IMR-90 (cell line): ENCODE data around the gene SNX30. TPM values are rescaled to one million over a fixed set of nuclear protein-coding genes. Genes with fewer than 3 reads are reported as not detected.
A peak's percentile ranks its signal among the peaks of the same experiment; 100 is the strongest.

Experiments used
- ATAC-seq: fragments of 200-7000 bp; cut with Tn5 transposase; 2 replicates; pipeline ENCODE4 v1.9.1; 2020; ENCODE audit warnings: low read depth, mild to moderate bottlenecking, moderate library complexity
- BruUV-seq: library from RNA; stranded (reverse); fragments of 400-500 nt; replicated peaks from 2 replicates; lab custom pipeline; 2021; lab: Mats Ljungman, UMichigan
- CTCF ChIA-PET: fragments of 300-600 bp; formaldehyde crosslinking; extraction: SDS; loops from one replicate; lab custom pipeline; 2021; ENCODE audit warnings: antibody characterized with exemption; lab: Yijun Ruan, JAX
- POLR2A ChIA-PET: fragments of 300-600 bp; sonication (Branson Sonifier 250); formaldehyde crosslinking; loops from one replicate; lab custom pipeline; 2022; ENCODE audit warnings: antibody characterized with exemption; ENCODE audit not compliant: unreplicated experiment; lab: Charles Lee
- DNase-seq: peaks from one replicate; pipeline ENCODE4 v3.0.0; 2013
- H2AFZ ChIP-seq: replicated peaks from 2 replicates; pipeline ENCODE3; 2013; ENCODE audit warnings: low read length, mild to moderate bottlenecking; ENCODE audit not compliant: poor library complexity
- H2AK5ac ChIP-seq: 2 replicates; pipeline ENCODE4 v1.6.1; 2013; ENCODE audit warnings: low read depth, low read length, inconsistent platforms
- H2AK9ac ChIP-seq: replicated peaks from 2 replicates; pipeline ENCODE3; 2013; ENCODE audit warnings: mild to moderate bottlenecking, low read depth, low read length, moderate library complexity; ENCODE audit not compliant: poor library complexity
- H2BK120ac ChIP-seq: 2 replicates; pipeline ENCODE4 v1.6.1; 2013; ENCODE audit warnings: low read depth, low read length, inconsistent platforms
- H2BK15ac ChIP-seq: 3 replicates; pipeline ENCODE4 v1.6.1; 2013; ENCODE audit warnings: low read depth, low read length, inconsistent platforms
- H2BK20ac ChIP-seq: 2 replicates; pipeline ENCODE4 v1.6.1; 2013; ENCODE audit warnings: low read depth, mild to moderate bottlenecking, inconsistent platforms, low read length, moderate library complexity
- H2BK5ac ChIP-seq: 2 replicates; pipeline ENCODE4 v1.6.1; 2013; ENCODE audit warnings: mild to moderate bottlenecking, low read depth, low read length, inconsistent platforms; ENCODE audit not compliant: poor library complexity, severe bottlenecking
- H3K14ac ChIP-seq: replicated peaks from 2 replicates; pipeline ENCODE4 v1.6.1; 2013; ENCODE audit warnings: low read depth, low read length, inconsistent platforms
- H3K18ac ChIP-seq: 2 replicates; pipeline ENCODE4 v1.6.1; 2013; ENCODE audit warnings: low read depth, low read length, control low read depth
- H3K23ac ChIP-seq: 2 replicates; pipeline ENCODE4 v1.6.1; 2013; ENCODE audit warnings: low read depth, low read length, inconsistent platforms
- H3K27ac ChIP-seq: 2 replicates; pipeline ENCODE4 v1.5.1; 2013; ENCODE audit warnings: mild to moderate bottlenecking, control low read depth, low read length; ENCODE audit not compliant: insufficient read depth
- H3K27me3 ChIP-seq: 2 replicates; pipeline ENCODE4 v1.6.1; 2013; ENCODE audit warnings: low read length; ENCODE audit not compliant: control insufficient read depth, insufficient read depth
- H3K36me3 ChIP-seq: 2 replicates; pipeline ENCODE4 v1.6.1; 2013; ENCODE audit warnings: low read length, mixed read lengths; ENCODE audit not compliant: control insufficient read depth, insufficient read depth
- H3K4ac ChIP-seq: 2 replicates; pipeline ENCODE4 v1.6.1; 2013; ENCODE audit warnings: low read depth, low read length, inconsistent platforms
- H3K4me1 ChIP-seq: 2 replicates; pipeline ENCODE4 v1.6.1; 2013; ENCODE audit warnings: low read length, mixed read lengths; ENCODE audit not compliant: control insufficient read depth, insufficient read depth
- H3K4me2 ChIP-seq: 2 replicates; pipeline ENCODE4 v1.6.1; 2013; ENCODE audit warnings: low read depth, mild to moderate bottlenecking, control low read depth, low read length, moderate library complexity
- H3K4me3 ChIP-seq: 2 replicates; pipeline ENCODE4 v1.5.1; 2013; ENCODE audit warnings: low read depth, mild to moderate bottlenecking, control low read depth, low read length, moderate library complexity; ENCODE audit not compliant: insufficient read depth
- H3K56ac ChIP-seq: 2 replicates; pipeline ENCODE4 v1.6.1; 2013; ENCODE audit warnings: low read length, inconsistent platforms; ENCODE audit not compliant: insufficient read depth; ENCODE audit errors: extremely low read depth
- H3K79me1 ChIP-seq, 2 experiments: 2 replicates each; pipeline ENCODE4 v1.6.1; 2013; ENCODE audit warnings: low read length in 2 of 2, inconsistent platforms in 1 of 2, low read depth in 1 of 2
- H3K9ac ChIP-seq: 2 replicates; pipeline ENCODE4 v1.6.1; 2013; ENCODE audit warnings: low read depth, low read length, control low read depth
- H3K9me1 ChIP-seq: 2 replicates; pipeline ENCODE4 v1.6.1; 2013; ENCODE audit warnings: low read length, inconsistent platforms; ENCODE audit not compliant: insufficient read depth
- H3K9me3 ChIP-seq: 2 replicates; pipeline ENCODE4 v1.6.1; 2013; ENCODE audit warnings: low read length; ENCODE audit not compliant: control insufficient read depth, insufficient read depth
- H4K20me1 ChIP-seq: 2 replicates; pipeline ENCODE4 v1.6.1; 2013; ENCODE audit warnings: low read length, inconsistent platforms; ENCODE audit not compliant: insufficient read depth
- H4K5ac ChIP-seq: 2 replicates; pipeline ENCODE4 v1.6.1; 2013; ENCODE audit warnings: mild to moderate bottlenecking, low read depth, low read length, control low read depth
- H4K8ac ChIP-seq, 2 experiments: 2 replicates each; pipeline ENCODE4 v1.6.1; 2013; ENCODE audit warnings: low read depth in 2 of 2, low read length in 2 of 2, control low read depth in 1 of 2, inconsistent platforms in 1 of 2
- H4K91ac ChIP-seq: 2 replicates; pipeline ENCODE4 v1.6.1; 2013; ENCODE audit warnings: low read depth, low read length, inconsistent platforms; ENCODE audit not compliant: insufficient read depth
- MAFK ChIP-seq: IDR thresholded peaks from 2 replicates; pipeline ENCODE4 v1.6.1; 2012; ENCODE audit warnings: low read depth, low read length, improper control_type of control experiment
- SMC3 ChIP-seq: fragments of 150-350 bp; IDR thresholded peaks from 2 replicates; pipeline ENCODE4 v1.6.1; 2016; ENCODE audit warnings: low read depth, mild to moderate bottlenecking, antibody characterized with exemption, low read length, moderate library complexity
- WGBS, 2 experiments: methylation state at CpG; one replicate each; pipeline versions ENCODE4 v1.1.5 to v1.1.7; 2013; ENCODE audit warnings: missing lambda C conversion rate in 2 of 2; ENCODE audit not compliant: insufficient read length in 1 of 2; ENCODE audit errors: extremely low coverage in 2 of 2; 5-methylcytosine and 5-hydroxymethylcytosine counted together
- dilution Hi-C: fragments of 300-500 bp; cut with HindIII; formaldehyde crosslinking; loops from one replicate; pipeline ENCODE4 v1.14.3; 2018; ENCODE audit warnings: low sequenced_read_pairs; ENCODE audit not compliant: unreplicated experiment
- in situ Hi-C: fragments of 300-500 bp; cut with MboI; formaldehyde crosslinking; loops from 3 replicates; pipeline ENCODE4 v1.14.3; 2019; ENCODE audit warnings: low sequenced_read_pairs, inconsistent platforms, mixed read lengths
- intact Hi-C: fragments of 100-400 bp; cut with micrococcal nuclease; formaldehyde crosslinking; loops from 2 replicates; pipeline ENCODE4 v1.10.0; 2022
- polyA plus RNA-seq, 3 experiments: library from polyadenylated mRNA; depleted of rRNA; stranded (reverse); fragments of >200 nt; gene quantifications; 2 replicates each; pipeline ENCODE4 v1.2.3, GENCODE V29; 2012; ENCODE audit warnings: low replicate concordance in 1 of 3
- total RNA-seq: library from RNA; depleted of rRNA; stranded (reverse); fragments of >200 nt; gene quantifications from 2 replicates; pipeline ENCODE4 v1.2.3, GENCODE V29; 2012

Gene SNX30
- total and polyA plus RNA-seq, 2 of the 4 experiments (the other 2 are of a cell fraction): 8.0 to 18.8 TPM

DNA sequence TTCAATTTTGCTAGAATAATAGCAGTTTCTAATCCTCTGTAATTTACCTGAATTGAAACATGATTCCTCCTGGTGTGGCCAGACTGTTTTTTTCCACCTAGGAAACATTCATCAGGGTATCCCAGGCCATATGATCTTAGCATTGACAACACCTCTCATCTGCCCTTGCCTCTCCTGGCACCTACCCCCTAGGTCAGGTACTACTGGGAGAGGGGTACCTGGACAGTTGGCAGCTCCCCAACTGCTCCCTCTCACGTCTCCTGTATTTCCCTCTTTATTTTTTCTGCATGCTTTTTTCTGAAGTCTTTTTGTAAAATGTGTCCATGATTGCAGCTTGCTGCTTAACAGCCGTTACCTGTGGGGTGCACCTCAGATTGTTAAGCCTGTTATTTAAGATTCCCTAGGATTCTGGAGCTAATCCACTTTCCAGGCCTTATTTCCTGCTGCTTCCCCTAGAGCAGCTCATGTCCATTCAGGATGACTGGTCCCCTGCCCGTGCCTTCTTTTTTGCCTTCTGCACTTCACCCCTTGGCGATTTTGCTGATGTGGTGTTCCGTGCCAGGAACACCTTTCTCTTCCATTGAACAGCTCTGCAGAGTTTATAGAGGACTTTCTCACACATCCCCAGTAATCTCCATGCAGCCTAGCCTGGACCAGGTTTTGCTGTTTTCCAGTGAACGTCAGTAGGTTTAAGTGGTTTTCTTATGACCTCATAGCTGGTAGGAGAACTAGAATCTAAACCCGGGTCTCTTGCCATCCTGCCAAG is 33.6 kb downstream of the SNX30 start:
- ATAC-seq (peak; percentile 51), DNase-seq (peak; percentile 59)
- Histone ChIP-seq H3K79me1 (peaks cover 20 to 56% of the 10 kb centered on the region in 2 experiments), H3K36me3 (no peaks in the 10 kb centered on the region), H3K18ac (no peak overlapping the region), H3K9me3 (no peaks in the 10 kb centered on the region), H2BK5ac (no peak overlapping the region), H3K4me2 (peak overlapping the region; percentile 59; the same call in 1 of the 2 replicates), H2AFZ (no peak overlapping the region), H4K8ac (no peak overlapping the region), H3K27me3 (no peaks in the 10 kb centered on the region), H3K9ac (no peak overlapping the region), H3K56ac (no peak overlapping the region), H4K91ac (no peak overlapping the region), H3K27ac (no peak overlapping the region), H3K4me3 (no peak overlapping the region), H2BK15ac (no peak overlapping the region), H3K9me1 (peaks cover 4% of the 10 kb centered on the region; the same call in 1 of the 2 replicates), H2BK120ac (no peak overlapping the region), H3K14ac (no peak overlapping the region), H3K4me1 (peaks cover 7% of the 10 kb centered on the region), H2BK20ac (no peak overlapping the region), H3K23ac (no peak overlapping the region), H3K4ac (no peak overlapping the region), H4K5ac (no peak overlapping the region), H4K20me1 (peaks cover 35% of the 10 kb centered on the region), H2AK5ac (no peak overlapping the region), H2AK9ac (no peak overlapping the region)
- TF ChIP-seq SMC3 (no peak), MAFK (peak; percentile 33; the same call in 1 of the 2 replicates)
- no TSS peak for BruUV-seq
- in situ Hi-C loops: no loop called here
- 0% methylated on average over 1 of the region's 7 CpGs; no CpG with 5 or more reads in 1 of the 2 experiments for WGBS, 2 experiments
- POLR2A ChIA-PET: no interaction called here
- CTCF ChIA-PET: interaction anchor here (1.6 kb wide), 1 partner anchor 9 kb away, joined by 4 read pairs; no protein-coding TSS in a partner anchor
- dilution Hi-C loops: no loop called here
- intact Hi-C loops: no loop called here
